IgD-negative memory B cell (primary cell): Measurements from ENCODE around the gene GFOD1. TPM values are rescaled to one million over a fixed set of nuclear protein-coding genes. Genes with fewer than 3 reads are reported as not detected.

ENCODE experiments used
- H3K27ac Mint-ChIP-seq, 3 donors: one replicate each; pipeline ENCODE4 v1.8.0; 2020 to 2022; ENCODE audit warnings: mild to moderate bottlenecking in 3 of 3, mixed read lengths in 3 of 3, moderate library complexity in 1 of 3
- H3K27me3 Mint-ChIP-seq: one replicate; pipeline ENCODE4 v1.8.0; 2021; ENCODE audit warnings: mixed read lengths
- H3K36me3 Mint-ChIP-seq: one replicate; pipeline ENCODE4 v1.8.0; 2020; ENCODE audit warnings: mild to moderate bottlenecking, mixed read lengths
- H3K4me1 Mint-ChIP-seq, 3 donors: one replicate each; pipeline ENCODE4 v1.8.0; 2020 to 2022; ENCODE audit warnings: mixed read lengths in 3 of 3, mild to moderate bottlenecking in 1 of 3
- H3K4me3 Mint-ChIP-seq, 4 donors: one replicate each; pipeline ENCODE4 v1.8.0; 2020 to 2022; ENCODE audit warnings: mild to moderate bottlenecking in 4 of 4, mixed read lengths in 4 of 4, moderate library complexity in 3 of 4
- H3K9me3 Mint-ChIP-seq, 3 donors: one replicate each; pipeline ENCODE4 v1.8.0; 2020 to 2021; ENCODE audit warnings: mixed read lengths in 3 of 3, mild to moderate bottlenecking in 1 of 3
- polyA plus RNA-seq: library from polyadenylated mRNA; unstranded; fragments of 300-500 nt; fragmentation: Illumina TruSeq; gene quantifications from one replicate; pipeline ENCODE4 v1.2.3, GENCODE V29; 2021

The GFOD1 gene
- polyA plus RNA-seq, 1 donor from 2014 or later, result 10.9 TPM

DNA sequence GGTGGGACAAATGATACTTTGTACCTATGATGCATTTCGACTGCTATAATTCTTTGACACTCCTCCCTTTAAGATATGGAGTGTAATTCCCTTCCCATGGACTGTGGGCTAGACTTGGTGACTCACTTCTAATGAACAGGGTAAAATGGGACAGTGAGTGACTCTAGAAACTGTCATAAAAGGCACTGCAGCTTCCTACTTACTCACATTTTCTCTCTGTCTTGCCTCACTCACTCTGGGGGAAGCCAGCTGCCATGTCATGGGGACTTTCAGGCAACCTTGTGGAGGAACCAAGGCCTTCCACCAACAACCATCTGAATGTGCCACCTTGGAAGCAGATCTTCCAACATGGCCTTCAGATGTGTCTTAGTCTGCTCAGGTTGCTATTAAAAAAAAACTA lies 12.9 kb upstream of the GFOD1 start:
- Mint-ChIP-seq H3K4me1 (no peaks in the 10 kb centered on the region), H3K27ac (no peak overlapping the region), H3K4me3 (no peak overlapping the region), H3K27me3 (no peaks in the 10 kb centered on the region), H3K9me3 (no peaks in the 10 kb centered on the region), H3K36me3 (no peaks in the 10 kb centered on the region)

DNA sequence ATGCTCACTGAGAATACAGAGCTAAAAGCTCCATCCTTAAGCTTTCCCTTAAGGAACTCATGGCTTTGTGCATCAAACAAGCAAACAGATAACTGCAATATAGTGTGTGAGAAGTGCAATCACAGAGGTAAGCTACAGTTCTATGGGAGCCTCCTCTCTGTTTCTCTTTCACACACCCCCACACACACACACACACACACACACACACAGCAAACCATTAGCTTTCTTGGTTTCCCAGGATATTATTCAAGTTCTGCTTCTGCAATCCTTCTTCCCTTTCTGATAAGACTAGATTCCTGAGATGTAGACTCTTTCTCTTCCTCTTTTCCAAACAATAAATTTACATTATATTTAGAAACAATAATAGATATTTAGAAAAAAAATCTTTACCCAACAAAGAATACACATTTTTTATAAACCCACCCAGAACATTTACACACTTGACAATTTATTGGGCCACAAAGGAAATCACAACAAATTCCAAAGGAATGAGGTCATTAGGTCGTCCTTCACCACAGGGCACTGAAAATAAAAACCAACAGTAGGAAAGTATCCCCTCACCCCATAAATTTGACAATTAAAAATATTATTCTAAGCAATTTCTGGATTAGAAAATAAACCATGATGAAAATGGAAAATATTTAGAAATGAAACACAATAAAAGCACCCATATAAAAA lies 9.3 kb upstream of the GFOD1 start:
- Mint-ChIP-seq H3K27me3 (no peaks in the 10 kb centered on the region), H3K9me3 (no peaks in the 10 kb centered on the region), H3K4me1 (no peaks in the 10 kb centered on the region), H3K27ac (no peak overlapping the region), H3K36me3 (no peaks in the 10 kb centered on the region), H3K4me3 (no peak overlapping the region)

DNA sequence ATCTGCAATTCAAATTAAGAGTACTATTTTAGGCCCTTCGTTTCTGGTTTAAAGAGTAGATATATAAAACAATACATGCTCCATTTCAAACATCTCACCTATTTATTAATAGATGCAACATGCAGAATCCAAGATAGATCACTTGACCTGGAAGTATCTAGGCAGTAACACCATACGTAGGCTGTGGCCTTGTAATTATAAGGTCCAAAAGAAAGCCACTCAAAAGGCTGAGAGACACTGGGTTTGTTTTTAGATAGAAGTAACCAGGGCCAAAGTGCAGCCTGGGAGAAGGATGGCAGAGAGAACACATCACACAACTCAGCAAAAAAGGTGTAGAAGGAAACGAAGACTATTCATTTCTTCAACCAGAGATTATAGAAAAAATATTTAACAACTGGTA lies 8.4 kb upstream of the GFOD1 start:
- Mint-ChIP-seq H3K27ac (no peak overlapping the region), H3K27me3 (no peaks in the 10 kb centered on the region), H3K36me3 (no peaks in the 10 kb centered on the region), H3K9me3 (no peaks in the 10 kb centered on the region), H3K4me3 (no peak overlapping the region), H3K4me1 (no peaks in the 10 kb centered on the region)

DNA sequence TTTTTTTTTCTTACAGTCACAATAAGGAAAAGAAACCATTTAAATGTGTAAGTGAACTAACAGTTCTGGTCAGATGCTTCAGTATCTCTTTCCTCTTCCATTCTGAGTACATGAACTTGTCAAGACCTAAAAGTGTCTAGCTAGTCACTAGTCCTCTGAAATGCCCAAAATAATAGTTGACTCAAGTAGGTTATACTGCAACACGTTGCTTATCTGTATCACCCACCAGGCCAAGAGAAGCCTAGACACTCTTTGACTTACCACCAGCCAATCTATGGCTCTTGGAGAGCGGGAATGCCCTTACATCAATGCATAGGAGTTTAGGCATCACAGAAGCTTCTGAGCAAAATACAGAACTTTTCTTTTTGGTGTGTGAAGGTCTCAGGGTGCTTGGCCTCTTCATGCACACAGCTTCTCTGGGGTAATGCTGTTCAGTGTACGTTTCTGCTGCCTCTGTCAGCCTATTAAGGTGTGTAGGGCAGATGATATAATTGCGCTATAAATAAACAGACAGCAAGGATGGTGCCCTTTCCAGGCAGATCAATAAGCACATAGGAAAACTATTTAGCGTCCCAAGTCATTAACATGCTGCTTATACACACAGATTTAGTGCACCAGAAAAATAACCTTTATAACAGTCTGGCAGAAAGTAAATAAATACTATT lies 7.8 kb upstream of the GFOD1 start:
- Mint-ChIP-seq H3K4me3 (no peak overlapping the region), H3K4me1 (no peaks in the 10 kb centered on the region), H3K36me3 (no peaks in the 10 kb centered on the region)

DNA sequence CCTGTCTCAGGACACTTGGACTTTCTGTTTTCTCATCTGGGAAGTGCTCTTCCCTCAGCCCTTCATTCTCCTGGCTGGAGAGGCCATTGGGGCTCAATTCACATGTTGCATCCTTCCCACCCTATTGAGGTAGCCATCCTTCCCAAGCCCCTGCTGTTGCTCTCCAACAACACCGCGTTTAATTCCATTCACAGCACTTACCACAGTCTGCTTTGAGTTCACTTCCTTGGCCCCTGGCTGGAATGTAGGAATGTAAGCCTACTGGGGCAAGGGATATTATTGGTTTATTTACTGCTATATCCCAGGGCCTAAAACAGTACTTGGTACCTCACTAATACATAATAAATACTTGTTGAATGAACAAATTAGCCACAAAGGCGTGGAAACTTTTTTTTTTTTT lies 6.7 kb upstream of the GFOD1 start:
- H3K4me3 Mint-ChIP-seq, result no peak overlapping the region
- no peaks in the 10 kb centered on the region for H3K27me3 Mint-ChIP-seq
- no peaks in the 10 kb centered on the region for H3K9me3 Mint-ChIP-seq
- no peaks in the 10 kb centered on the region for H3K4me1 Mint-ChIP-seq
- H3K36me3 Mint-ChIP-seq, result no peaks in the 10 kb centered on the region
- H3K27ac Mint-ChIP-seq, result peak overlapping the region in 1 of 3 donors; percentile 64

More for the DNA sequence above, 7.8 kb upstream of the GFOD1 start:
- no peak overlapping the region for H3K27ac Mint-ChIP-seq
- no peaks in the 10 kb centered on the region for H3K9me3 Mint-ChIP-seq
- no peaks in the 10 kb centered on the region for H3K27me3 Mint-ChIP-seq

DNA sequence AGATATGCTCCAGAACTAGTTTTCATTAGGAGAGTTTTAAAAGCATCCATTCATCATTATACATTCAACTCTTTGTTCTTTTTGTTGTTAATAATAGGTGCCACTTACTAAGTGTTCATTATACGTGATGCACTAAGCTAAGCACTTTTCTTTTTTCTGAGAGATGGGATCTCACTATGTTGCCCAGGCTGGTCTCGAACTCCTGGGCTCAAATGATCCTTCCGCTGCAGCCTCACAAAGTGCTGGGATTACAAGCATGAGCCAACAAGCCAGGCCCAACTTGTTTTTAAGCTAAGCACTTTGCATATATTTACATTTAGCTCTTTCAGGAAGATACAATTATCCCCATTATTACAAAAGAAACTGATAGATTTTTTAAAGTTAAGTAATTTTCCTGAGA lies 5.7 kb upstream of the GFOD1 start:
- Mint-ChIP-seq H3K27me3 (no peaks in the 10 kb centered on the region), H3K27ac (no peak overlapping the region), H3K9me3 (no peaks in the 10 kb centered on the region)

DNA sequence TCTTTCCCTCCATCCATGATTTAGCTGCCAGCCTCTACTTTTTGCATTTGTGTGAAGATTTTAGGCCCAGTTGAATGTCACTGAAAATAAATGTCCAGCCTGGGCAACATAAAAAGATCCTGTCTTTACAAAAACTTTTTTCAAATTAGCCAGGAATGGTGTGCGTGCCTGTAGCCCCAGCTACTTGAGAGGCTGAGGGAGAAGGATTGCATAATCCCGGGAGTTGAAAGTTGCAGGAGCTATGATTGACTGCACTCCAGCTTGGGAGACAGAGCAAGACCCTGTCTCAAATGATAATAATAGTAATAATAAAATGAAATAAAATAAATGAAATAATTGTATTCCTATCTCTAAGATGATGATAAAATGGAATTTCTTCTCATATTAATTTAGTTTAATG lies 5.0 kb upstream of the GFOD1 start:
- no peaks in the 10 kb centered on the region for H3K36me3 Mint-ChIP-seq

More for the DNA sequence above, 5.7 kb upstream of the GFOD1 start:
- H3K4me3 Mint-ChIP-seq, result no peak overlapping the region
- no peaks in the 10 kb centered on the region for H3K36me3 Mint-ChIP-seq
- H3K4me1 Mint-ChIP-seq, result peaks cover 0 to 6% (median 0%) of the 10 kb centered on the region in 3 donors

DNA sequence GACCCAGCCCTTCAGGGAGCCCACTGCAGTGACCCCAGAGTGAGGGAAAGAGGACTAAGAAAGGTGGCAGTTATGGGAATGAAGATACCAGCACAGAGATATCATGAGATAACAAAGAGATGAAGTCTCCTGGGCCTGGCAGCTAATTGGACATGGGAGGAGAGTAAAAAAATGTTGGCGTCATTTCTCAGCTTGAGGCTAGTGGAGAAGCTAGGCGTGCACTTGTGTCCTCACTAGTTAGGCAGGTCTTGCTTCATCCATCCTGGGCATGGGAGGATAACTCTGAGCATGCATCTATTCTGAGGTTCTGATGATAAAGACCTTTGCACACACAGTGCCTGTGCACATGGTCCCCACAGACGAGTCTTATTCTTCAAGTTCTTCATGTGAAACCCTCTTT lies 4.1 kb upstream of the GFOD1 start:
- Mint-ChIP-seq H3K4me1 (peaks cover 0 to 6% (median 3%) of the 10 kb centered on the region in 3 donors), H3K4me3 (peak overlapping the region in 1 of 4 donors; percentile 77), H3K9me3 (no peaks in the 10 kb centered on the region), H3K27ac (peak overlapping the region in 1 of 3 donors; percentile 20), H3K27me3 (no peaks in the 10 kb centered on the region), H3K36me3 (no peaks in the 10 kb centered on the region)

More for the DNA sequence above, 5.0 kb upstream of the GFOD1 start:
- Mint-ChIP-seq H3K27ac (no peak overlapping the region), H3K4me1 (peaks cover 0 to 6% (median 0%) of the 10 kb centered on the region in 3 donors), H3K9me3 (no peaks in the 10 kb centered on the region), H3K27me3 (no peaks in the 10 kb centered on the region), H3K4me3 (no peak overlapping the region)

DNA sequence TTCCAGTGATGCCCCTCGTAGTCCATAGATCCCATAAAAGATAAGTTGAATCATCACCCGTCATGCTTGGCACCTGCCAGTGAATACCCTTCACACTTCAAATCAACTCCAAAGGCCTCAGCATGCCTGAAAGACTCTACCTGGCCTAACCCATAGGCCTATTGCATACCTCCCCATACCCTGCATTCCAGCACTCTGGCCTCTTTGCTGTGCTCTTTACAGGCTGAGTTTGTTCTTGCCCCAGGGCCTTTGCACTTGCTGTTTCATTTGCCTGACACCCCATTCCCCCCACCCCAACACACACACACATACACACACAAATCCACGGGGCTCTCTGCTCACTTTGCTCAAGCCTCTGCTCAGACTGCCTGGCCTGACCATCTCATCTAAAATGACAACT lies 3.0 kb upstream of the GFOD1 start:
- Mint-ChIP-seq H3K27me3 (peaks cover 1% of the 10 kb centered on the region), H3K9me3 (no peaks in the 10 kb centered on the region), H3K36me3 (no peaks in the 10 kb centered on the region), H3K4me1 (peaks cover 4 to 10% (median 8%) of the 10 kb centered on the region in 3 donors), H3K4me3 (peak overlapping the region in 2 of 4 donors; percentile 37 to 77), H3K27ac (peak overlapping the region in 1 of 3 donors; percentile 49)

DNA sequence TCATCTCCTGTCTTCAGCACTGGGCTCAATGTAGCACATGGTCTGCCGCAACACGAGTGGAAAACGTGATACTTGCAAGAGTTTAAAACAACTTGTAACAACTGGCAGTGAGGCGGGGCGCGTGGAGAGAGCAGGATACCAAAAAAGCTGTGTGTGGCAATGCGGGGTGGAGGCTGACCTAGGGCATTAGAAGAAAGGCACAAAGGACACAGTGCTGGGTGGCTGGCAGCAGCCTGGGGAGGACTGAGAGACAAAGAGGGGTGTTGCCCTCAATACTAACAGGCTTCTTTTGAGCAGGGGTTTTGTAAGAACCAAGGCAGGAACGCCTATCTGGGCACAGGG lies 1.5 kb upstream of the GFOD1 start:
- peaks cover 18 to 25% (median 18%) of the 10 kb centered on the region in 3 donors for H3K4me1 Mint-ChIP-seq
- H3K27me3 Mint-ChIP-seq, result peaks cover 1% of the 10 kb centered on the region
- H3K9me3 Mint-ChIP-seq, result no peaks in the 10 kb centered on the region
- peak overlapping the region in 2 of 3 donors; percentile 68 to 92 for H3K27ac Mint-ChIP-seq
- peak overlapping the region in 3 of 4 donors; percentile 14 to 99 (median 87) for H3K4me3 Mint-ChIP-seq
- H3K36me3 Mint-ChIP-seq, result no peaks in the 10 kb centered on the region

DNA sequence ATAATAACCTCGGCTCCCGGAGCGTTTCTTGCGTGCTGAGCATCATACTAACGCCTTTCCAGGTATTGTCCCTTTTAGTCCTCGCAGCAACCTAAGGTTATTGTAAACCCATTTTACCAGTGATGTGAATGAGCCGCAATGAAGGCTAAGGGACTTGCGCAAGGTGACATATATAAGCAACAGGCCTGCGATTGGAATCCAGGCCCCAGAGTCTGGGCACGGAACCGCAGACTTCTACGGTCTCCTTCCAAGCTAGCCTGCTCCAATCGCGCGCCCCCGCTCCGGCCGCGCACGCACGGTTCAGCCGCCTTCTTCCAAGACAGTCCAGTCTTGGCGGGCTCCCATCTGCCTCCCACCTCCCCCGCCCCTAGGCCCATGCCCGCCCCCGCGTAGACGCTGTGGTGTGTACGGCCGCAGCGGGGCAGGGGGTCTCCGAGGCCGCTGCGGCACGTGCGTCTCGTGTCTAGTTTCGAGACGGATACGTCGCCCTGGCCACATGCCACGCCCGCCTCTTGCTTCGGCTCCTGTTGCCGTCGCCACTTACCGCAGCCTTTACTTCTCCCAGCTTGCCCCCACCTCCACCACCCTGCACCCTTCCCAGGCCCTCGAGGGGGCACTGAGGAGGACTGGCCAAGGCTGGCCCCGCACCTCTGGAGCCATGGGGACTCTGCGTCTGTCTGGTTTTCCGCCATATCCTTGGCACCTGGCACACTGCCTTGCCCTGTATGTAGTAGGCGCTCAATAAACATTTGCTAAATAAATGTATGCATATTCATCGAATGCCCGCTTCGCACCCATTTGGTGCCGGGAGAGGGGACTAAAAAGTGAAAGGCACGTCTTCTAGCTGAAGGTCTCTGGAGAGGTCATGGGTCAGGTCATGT lies 855 bp upstream of the GFOD1 start:
- Mint-ChIP-seq H3K4me3 (peak overlapping the region; percentile 83 to 99 (median 92)), H3K4me1 (peaks cover 22 to 31% (median 23%) of the 10 kb centered on the region in 3 donors), H3K9me3 (no peaks in the 10 kb centered on the region), H3K27ac (peak overlapping the region in 2 of 3 donors; percentile 68 to 92), H3K36me3 (no peaks in the 10 kb centered on the region), H3K27me3 (peaks cover 1% of the 10 kb centered on the region)

DNA sequence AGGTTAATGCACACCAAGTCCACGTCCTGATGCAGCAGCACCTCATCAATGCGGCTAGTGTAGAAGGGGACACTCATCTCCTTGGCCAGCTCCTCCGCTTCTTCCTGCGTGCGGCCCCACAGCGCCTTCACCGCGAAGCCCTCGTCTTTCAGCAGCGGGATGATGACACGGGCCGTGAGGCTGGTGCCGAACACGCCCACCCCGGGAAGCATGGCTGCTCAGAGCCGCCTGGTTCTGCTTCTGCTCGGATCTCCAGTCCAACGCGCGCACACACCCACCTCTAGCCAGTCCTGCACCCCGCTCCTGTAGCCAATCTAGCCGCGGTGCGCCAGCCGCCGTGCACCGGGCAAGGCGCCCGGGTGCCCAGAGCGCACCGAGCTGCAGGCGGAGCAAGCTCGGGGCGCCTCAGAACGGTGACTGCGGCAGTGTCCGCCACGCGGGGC lies 700 bp downstream of the GFOD1 start:
- Mint-ChIP-seq H3K27ac (peak overlapping the region; percentile 92 to 97 (median 94)), H3K36me3 (no peaks in the 10 kb centered on the region), H3K4me1 (peaks cover 23 to 32% (median 23%) of the 10 kb centered on the region in 3 donors), H3K9me3 (no peaks in the 10 kb centered on the region), H3K27me3 (peaks cover 1% of the 10 kb centered on the region), H3K4me3 (peak overlapping the region; percentile 91 to 99 (median 93))

DNA sequence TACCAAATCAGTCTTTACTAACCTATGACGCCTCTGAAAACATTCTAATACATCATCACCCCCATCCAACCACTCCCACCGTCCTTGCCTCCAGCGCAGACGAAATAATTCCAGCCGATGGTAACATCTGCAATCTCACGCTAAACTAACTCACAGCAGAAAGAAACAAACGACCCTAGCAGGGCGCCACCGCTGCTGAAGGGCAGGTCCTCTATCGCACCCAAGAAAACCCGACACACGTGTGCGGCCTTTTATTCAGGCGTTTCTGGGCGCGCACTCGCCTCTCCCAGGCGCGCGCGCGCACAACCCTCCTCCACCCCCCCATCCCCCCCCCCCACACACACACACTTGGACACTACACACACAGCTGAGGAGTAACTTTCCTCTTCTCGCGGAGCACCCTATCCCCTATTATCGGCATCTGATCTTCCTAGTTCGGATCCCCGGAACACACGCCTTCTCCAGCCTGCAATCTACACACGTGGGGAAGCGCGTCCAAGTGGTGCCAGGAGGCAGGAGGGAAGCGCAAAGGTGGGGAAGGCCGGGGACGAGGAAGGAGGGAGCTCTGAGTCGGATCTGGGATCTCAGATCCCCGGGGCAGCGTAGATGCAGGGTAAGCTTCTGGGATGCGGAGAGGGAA lies 1.4 kb downstream of the GFOD1 start:
- peak overlapping the region; percentile 91 to 99 (median 93) for H3K4me3 Mint-ChIP-seq
- peaks cover 25 to 39% (median 27%) of the 10 kb centered on the region in 3 donors for H3K4me1 Mint-ChIP-seq
- no peaks in the 10 kb centered on the region for H3K36me3 Mint-ChIP-seq

DNA sequence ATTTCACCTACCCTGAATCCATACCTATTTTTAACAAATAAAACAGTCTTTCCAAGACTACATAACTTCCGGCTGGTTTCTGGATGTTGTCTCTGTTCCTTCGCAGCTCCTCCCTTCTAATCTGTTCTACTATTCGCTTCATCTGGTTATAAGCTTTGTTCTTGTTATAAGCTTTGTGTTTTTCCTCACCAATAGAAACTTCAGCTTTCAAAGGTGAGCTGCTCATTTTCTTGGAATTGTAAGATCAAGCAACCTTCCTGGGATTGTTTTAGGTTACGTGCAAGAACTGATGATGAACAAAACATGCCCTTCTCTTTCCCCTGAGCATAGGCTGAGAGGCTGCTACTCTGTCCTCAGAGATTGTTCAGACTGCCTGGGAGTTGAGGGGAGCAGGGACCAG lies 2.1 kb downstream of the GFOD1 start:
- H3K36me3 Mint-ChIP-seq, result no peaks in the 10 kb centered on the region
- H3K4me1 Mint-ChIP-seq, result peaks cover 27 to 42% (median 30%) of the 10 kb centered on the region in 3 donors
- no peaks in the 10 kb centered on the region for H3K9me3 Mint-ChIP-seq
- peak overlapping the region; percentile 91 to 99 (median 93) for H3K4me3 Mint-ChIP-seq
- H3K27me3 Mint-ChIP-seq, result peaks cover 1% of the 10 kb centered on the region
- peak overlapping the region in 1 of 3 donors; percentile 92 for H3K27ac Mint-ChIP-seq

More for the DNA sequence above, 1.4 kb downstream of the GFOD1 start:
- peaks cover 1% of the 10 kb centered on the region for H3K27me3 Mint-ChIP-seq
- no peaks in the 10 kb centered on the region for H3K9me3 Mint-ChIP-seq
- peak overlapping the region; percentile 61 to 97 (median 92) for H3K27ac Mint-ChIP-seq
